Spleen (tissue), 7 donors: ENCODE results near the gene CCDC71L.

ENCODE experiments used
- POLR2A ChIP-seq, 3 donors: fragments of 450-650 bp; IDR thresholded peaks; one replicate each; pipeline ENCODE4 v1.5.1; 2017; ENCODE audit warnings: antibody characterized with exemption in 3 of 3, mild to moderate bottlenecking in 1 of 3
- POLR2AphosphoS5 ChIP-seq, 3 donors: sonication (generic); formaldehyde crosslinking; IDR thresholded peaks; one replicate each; pipeline ENCODE4 v1.5.1; 2017; ENCODE audit warnings: antibody characterized with exemption in 3 of 3
- TF ChIP-seq, protein P1 (sequence below), 11 experiments: fragments of 200-600 bp in 7 of 11; fragments of 450-650 bp in 4 of 11; sonication (generic) in 4 of 11; IDR thresholded peaks in 8 of 11; conservative IDR thresholded peaks in 3 of 11; 1 replicate in 7 of 11; 2 replicates in 4 of 11; pipeline versions ENCODE4 v1.4.0 to v1.8.0; 2016 to 2021; ENCODE audit warnings: antibody characterized with exemption in 11 of 11, inconsistent platforms in 4 of 11, mild to moderate bottlenecking in 1 of 11
- donor health status: DM: no; HTN: no; CAD: no; lungs with moderate emphysema.
- donor health status: DM: no; HTN: no; CAD: no.
- donor health status: DM: no; HTN: no; CAD: no.

DNA sequence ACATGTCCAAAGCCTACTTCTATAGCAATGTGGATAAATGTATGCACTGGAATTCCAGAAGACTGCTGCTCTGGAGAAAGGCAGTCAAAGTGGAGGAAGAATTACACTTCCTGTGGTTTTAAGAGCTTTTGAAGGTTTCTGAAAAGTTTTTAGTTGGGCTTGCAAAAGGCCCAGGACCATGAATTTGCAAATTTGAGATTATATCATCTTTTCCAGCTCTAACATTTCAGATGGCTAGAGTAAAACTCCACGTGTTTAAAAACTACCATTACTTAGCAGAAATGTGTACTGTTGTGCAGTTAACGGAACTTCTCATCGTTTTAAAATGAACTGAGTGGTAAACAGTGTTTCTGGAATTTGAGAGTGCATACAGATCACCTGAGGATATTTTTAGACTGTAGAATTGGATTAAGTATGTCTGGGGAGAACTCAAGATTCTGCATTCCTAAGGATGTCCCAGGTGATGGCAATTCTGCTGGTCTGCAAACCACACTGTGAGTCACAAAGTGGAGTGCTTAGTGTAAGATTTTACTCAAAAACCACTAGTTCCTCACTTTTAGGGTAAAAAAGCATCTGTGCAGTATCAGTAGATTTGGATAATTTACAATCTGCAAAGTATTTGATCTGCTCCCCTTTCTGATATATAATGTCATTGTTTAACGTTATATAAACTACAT is 32.9 kb upstream of the CCDC71L start:
- TF ChIP-seq, protein P1, sequence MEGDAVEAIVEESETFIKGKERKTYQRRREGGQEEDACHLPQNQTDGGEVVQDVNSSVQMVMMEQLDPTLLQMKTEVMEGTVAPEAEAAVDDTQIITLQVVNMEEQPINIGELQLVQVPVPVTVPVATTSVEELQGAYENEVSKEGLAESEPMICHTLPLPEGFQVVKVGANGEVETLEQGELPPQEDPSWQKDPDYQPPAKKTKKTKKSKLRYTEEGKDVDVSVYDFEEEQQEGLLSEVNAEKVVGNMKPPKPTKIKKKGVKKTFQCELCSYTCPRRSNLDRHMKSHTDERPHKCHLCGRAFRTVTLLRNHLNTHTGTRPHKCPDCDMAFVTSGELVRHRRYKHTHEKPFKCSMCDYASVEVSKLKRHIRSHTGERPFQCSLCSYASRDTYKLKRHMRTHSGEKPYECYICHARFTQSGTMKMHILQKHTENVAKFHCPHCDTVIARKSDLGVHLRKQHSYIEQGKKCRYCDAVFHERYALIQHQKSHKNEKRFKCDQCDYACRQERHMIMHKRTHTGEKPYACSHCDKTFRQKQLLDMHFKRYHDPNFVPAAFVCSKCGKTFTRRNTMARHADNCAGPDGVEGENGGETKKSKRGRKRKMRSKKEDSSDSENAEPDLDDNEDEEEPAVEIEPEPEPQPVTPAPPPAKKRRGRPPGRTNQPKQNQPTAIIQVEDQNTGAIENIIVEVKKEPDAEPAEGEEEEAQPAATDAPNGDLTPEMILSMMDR (IDR thresholded peaks at IDR 0.05 in 8 of 11, conservative IDR thresholded peaks at IDR 0.05 in 3 of 11): no peak
- no peak for TF ChIP-seq POLR2AphosphoS5 (IDR thresholded peaks at IDR 0.05)
- no peak for TF ChIP-seq POLR2A (IDR thresholded peaks at IDR 0.05)
